Muscle layer of duodenum (tissue), 2 donors: ENCODE results near the gene TRPV2.
"Not testable (repeated sequence)": the region's sequence is repeated elsewhere in the genome, so short reads cannot be mapped to it uniquely, and the experiment has no call there.

Experiments used
- H3K27ac ChIP-seq: one replicate; pipeline ENCODE4 v1.7.0; 2013; ENCODE audit warnings: mild to moderate bottlenecking, low read length
- H3K27me3 ChIP-seq: one replicate; pipeline ENCODE4 v1.7.0; 2013; ENCODE audit warnings: low read depth, mild to moderate bottlenecking, control low read depth, low read length
- H3K36me3 ChIP-seq, 2 donors: one replicate each; pipeline ENCODE4 v1.7.0; 2013; ENCODE audit warnings: low read length in 2 of 2, control low read depth in 1 of 2, mild to moderate bottlenecking in 1 of 2; ENCODE audit not compliant: insufficient read depth in 2 of 2, control insufficient read depth in 1 of 2
- H3K4me1 ChIP-seq, 2 donors: one replicate each; pipeline ENCODE4 v1.7.0; 2013; ENCODE audit warnings: low read length in 2 of 2, mild to moderate bottlenecking in 2 of 2, control low read depth in 1 of 2, moderate library complexity in 1 of 2; ENCODE audit not compliant: insufficient read depth in 2 of 2, control insufficient read depth in 1 of 2
- H3K4me3 ChIP-seq, 2 donors: one replicate each; pipeline ENCODE4 v1.7.0; 2013; ENCODE audit warnings: low read length in 2 of 2, low read depth in 1 of 2, mild to moderate bottlenecking in 1 of 2
- H3K9me3 ChIP-seq, 2 donors: one replicate each; pipeline ENCODE4 v1.7.0; 2013; ENCODE audit warnings: low read length in 2 of 2, control low read depth in 1 of 2, mild to moderate bottlenecking in 1 of 2; ENCODE audit not compliant: control insufficient read depth in 1 of 2
- donor health status: healthy.

The TRPV2 gene

DNA sequence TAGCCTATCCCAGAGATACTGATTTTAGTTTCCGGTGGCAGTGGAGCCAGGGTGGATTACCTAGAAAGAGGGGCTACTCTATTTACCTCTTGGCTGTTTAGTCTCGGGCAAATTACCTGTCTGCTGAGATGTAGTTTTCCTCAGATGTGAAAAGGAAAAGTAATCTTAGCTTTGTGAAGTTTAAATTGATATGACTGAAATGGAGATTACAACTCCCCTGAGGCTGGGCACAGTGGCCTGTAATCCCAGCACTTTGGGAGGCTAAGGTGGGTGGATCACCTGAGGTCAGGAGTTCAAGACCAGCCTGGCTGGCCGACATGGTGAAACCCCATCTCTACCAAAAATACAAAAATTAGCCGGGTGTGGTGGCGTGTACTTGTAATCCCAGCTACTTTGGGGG lies 25.0 kb downstream of the TRPV2 start:
- Histone ChIP-seq H3K27ac (peak overlapping the region; percentile 86), H3K36me3 (peaks cover 32% of the 10 kb centered on the region in 2 donors), H3K4me1 (peaks cover 9 to 37% of the 10 kb centered on the region in 2 donors), H3K4me3 (peak overlapping the region; percentile 86 to 93)
- H3K27me3 ChIP-seq, H3K9me3 ChIP-seq: not testable (repeated sequence)

GRCh38 chr17:16440901-16441629 lies 25.7 kb downstream of the TRPV2 start:
- H3K36me3 ChIP-seq, result peaks cover 32% of the 10 kb centered on the region in 2 donors
- peak overlapping the region in 1 of 2 donors; percentile 0 for H3K4me3 ChIP-seq
- no peaks in the 10 kb centered on the region for H3K27me3 ChIP-seq
- H3K27ac ChIP-seq, result peak overlapping the region; percentile 12
- H3K4me1 ChIP-seq, result peaks cover 11 to 39% of the 10 kb centered on the region in 2 donors
- H3K9me3 ChIP-seq, result no peaks in the 10 kb centered on the region

DNA sequence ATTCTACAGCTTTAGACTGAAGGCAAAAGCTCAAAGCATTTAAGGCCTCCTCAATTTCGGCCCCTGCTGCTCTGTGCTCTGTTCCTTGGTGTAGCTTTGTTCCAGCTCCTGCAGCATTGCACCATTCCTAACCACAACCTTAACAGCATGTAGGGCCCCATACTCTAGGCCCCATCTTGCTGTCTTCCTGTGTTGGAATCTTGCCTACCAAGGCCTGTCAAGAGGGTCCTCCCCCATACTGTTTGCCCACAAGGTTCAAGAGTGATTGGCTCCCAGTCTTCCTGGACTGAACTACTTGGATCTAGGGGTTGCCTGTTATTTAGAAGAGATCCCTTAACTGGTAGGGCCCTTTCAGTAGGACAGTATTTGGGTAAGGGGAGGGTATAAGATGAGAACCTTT lies 26.8 kb downstream of the TRPV2 start:
- H3K36me3 ChIP-seq, result peaks cover 38 to 43% of the 10 kb centered on the region in 2 donors

DNA sequence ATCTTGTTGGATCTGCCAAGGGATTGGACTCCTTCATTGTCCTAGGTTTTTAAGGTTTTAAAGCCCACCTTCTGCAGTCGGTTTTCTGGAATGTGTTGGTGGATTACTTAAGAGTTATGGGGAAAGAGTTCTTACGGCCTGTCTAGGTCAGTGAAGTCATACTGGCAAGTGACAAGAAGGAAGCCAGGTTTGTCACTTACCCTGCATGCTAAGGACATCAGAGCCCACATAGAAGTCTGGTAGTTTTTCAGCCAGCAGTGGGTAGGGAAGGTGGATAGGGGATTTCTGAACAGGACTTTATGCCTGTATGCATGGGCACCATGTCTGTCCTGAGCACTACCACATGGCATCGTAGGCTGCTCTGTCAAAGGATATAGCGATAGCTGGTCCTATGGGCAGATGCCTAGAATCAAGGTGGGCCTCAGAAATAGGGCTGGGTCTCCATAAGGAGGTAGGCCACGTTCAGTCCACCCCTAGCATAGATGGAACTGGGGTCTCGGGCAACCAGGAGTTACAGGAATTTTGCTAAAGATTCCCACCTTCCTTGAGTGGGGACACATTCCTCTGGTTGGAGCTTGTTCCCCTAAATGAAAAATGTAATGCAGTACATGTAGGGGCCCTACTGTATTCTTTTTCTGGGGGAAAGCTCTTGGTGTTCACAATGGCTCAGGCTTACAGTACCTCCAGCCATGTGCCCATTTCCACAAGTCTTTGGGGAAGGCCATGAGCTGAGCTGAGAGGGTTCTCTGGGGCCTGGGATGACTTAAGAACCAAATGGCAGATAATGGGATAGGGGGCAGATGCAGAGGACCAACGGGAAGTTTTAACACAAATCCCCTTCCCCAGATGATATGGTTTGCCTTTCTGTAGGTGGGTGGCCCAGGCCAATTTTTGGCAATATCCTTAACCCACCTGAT lies 27.5 kb downstream of the TRPV2 start:
- Histone ChIP-seq H3K27ac (no peak overlapping the region), H3K4me1 (peaks cover 13 to 39% of the 10 kb centered on the region in 2 donors)

More for the DNA sequence above, 26.8 kb downstream of the TRPV2 start:
- H3K9me3 ChIP-seq, result no peaks in the 10 kb centered on the region
- H3K4me3 ChIP-seq, result no peak overlapping the region
- H3K27me3 ChIP-seq, result no peaks in the 10 kb centered on the region
- no peak overlapping the region for H3K27ac ChIP-seq
- H3K4me1 ChIP-seq, result peaks cover 13 to 39% of the 10 kb centered on the region in 2 donors

DNA sequence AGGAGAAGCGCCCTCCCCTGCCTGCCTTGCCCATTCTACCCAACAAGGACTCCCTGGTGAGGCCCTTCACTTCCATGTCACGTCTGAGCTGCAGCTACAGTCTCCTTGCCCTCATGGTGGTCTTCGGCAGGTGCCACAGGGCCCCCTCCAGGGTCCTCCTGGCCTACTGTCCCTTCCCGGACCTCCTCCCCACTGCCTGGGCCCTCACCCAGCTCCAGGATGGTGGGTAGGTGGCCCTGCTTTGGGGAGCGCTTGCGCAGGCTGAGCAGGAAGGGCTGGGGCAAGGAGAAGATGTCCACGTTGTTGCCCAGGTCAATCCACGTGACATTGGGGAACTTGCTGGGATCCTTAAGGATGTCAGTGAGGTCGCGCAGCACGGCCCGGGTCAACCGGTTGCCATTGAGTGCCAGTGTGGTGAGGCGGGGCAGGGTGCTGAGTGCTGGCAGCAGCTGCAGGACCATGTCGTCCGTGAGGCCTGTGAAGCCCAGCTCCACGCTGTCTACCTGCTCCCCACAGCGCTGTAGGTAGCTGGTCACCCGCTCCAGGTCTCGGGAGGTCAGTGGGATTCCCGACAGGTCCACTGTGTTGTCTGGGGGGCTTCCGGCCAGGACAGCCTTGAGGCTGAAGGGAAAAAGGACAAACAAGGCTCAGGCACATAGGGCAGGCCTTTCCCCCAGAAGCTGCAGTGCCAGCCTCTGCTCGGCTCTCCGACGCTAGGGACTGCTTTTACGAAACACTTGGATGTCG lies 28.3 kb downstream of the TRPV2 start:
- no peak overlapping the region for H3K4me3 ChIP-seq
- peaks cover 45 to 57% of the 10 kb centered on the region in 2 donors for H3K36me3 ChIP-seq
- H3K4me1 ChIP-seq, result peaks cover 10 to 36% of the 10 kb centered on the region in 2 donors
- H3K27me3 ChIP-seq, result no peaks in the 10 kb centered on the region
- no peaks in the 10 kb centered on the region for H3K9me3 ChIP-seq
- no peak overlapping the region for H3K27ac ChIP-seq

More for the DNA sequence above, 27.5 kb downstream of the TRPV2 start:
- Histone ChIP-seq H3K9me3 (no peaks in the 10 kb centered on the region), H3K4me3 (no peak overlapping the region), H3K36me3 (peaks cover 40 to 49% of the 10 kb centered on the region in 2 donors), H3K27me3 (no peaks in the 10 kb centered on the region)

GRCh38 chr17:16444258-16444886 lies 29.0 kb downstream of the TRPV2 start:
- no peak overlapping the region for H3K27ac ChIP-seq
- peaks cover 50 to 61% of the 10 kb centered on the region in 2 donors for H3K36me3 ChIP-seq
- no peak overlapping the region for H3K4me3 ChIP-seq
- H3K27me3 ChIP-seq, result no peaks in the 10 kb centered on the region
- peaks cover 10 to 36% of the 10 kb centered on the region in 2 donors for H3K4me1 ChIP-seq
- H3K9me3 ChIP-seq, result no peaks in the 10 kb centered on the region

- H3K4me1 ChIP-seq, result peaks cover 5 to 20% of the 10 kb centered on the region in 2 donors
- no peak overlapping the region for H3K4me3 ChIP-seq
- H3K27me3 ChIP-seq, result no peaks in the 10 kb centered on the region
- no peak overlapping the region for H3K27ac ChIP-seq
- H3K36me3 ChIP-seq, result peaks cover 45 to 61% of the 10 kb centered on the region in 2 donors
- no peaks in the 10 kb centered on the region for H3K9me3 ChIP-seq
Observed at GRCh38 chr17:16446338-16446983, 31.1 kb downstream of the TRPV2 start.

GRCh38 chr17:16447676-16448075 lies 32.3 kb downstream of the TRPV2 start:
- Histone ChIP-seq H3K36me3 (peaks cover 33 to 49% of the 10 kb centered on the region in 2 donors), H3K4me3 (no peak overlapping the region), H3K4me1 (peaks cover 5 to 10% of the 10 kb centered on the region in 2 donors), H3K9me3 (no peaks in the 10 kb centered on the region), H3K27me3 (no peaks in the 10 kb centered on the region), H3K27ac (no peak overlapping the region)

- H3K4me3 ChIP-seq, result no peak overlapping the region
- H3K36me3 ChIP-seq, result peaks cover 26 to 41% of the 10 kb centered on the region in 2 donors
- H3K27ac ChIP-seq, result no peak overlapping the region
- peaks cover 5 to 15% of the 10 kb centered on the region in 2 donors for H3K4me1 ChIP-seq
- no peaks in the 10 kb centered on the region for H3K9me3 ChIP-seq
- H3K27me3 ChIP-seq, result no peaks in the 10 kb centered on the region
Observed at GRCh38 chr17:16448490-16448889, 33.1 kb downstream of the TRPV2 start.

DNA sequence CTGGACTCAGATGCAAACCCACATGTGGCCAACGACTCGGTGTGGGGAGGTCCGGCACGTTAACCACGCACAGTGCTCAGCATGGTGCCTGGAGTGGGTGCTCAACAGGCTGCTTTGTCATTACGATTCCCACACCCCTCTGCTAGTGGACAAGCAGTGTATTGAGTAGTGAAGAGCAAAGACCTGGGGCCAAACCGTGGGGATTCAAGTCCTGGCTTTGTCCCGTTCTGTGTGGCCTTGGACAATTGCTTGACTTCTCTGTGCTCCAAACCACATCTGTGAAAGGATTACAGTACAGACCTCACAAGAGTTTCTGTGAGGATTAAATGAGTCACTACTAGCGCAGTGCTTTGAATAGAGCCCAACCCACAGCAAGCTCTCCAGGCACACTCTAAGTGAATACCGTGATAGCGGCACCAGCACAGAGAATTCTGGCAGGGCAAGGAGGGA lies 33.8 kb downstream of the TRPV2 start:
- Histone ChIP-seq H3K4me3 (no peak overlapping the region), H3K4me1 (peaks cover 5 to 15% of the 10 kb centered on the region in 2 donors), H3K9me3 (no peaks in the 10 kb centered on the region), H3K27me3 (no peaks in the 10 kb centered on the region), H3K27ac (no peak overlapping the region), H3K36me3 (peaks cover 20 to 35% of the 10 kb centered on the region in 2 donors)
